ENCODE results near the gene CCSER2.

DNA sequence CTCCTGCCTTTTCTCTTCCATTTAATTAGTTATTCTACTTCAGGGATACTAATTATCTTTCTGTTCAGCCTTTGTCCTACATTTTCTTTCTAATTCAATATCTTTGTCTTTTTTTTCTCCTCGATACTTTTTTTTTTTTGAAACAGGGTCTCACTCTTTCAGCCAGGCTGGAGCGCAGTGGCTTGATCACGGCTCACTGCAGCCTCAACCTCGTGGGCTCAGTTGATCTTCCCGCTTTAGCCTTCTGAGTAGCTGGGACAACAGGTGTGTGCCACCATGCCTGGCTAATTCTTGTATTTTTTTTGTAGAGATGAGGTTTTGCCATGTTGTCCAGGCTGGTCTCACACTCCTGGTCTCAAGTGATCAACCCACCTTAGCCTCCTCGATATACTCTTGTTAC, 38.9 kb downstream of the CCSER2 start:
- TF ChIP-seq, protein P1, sequence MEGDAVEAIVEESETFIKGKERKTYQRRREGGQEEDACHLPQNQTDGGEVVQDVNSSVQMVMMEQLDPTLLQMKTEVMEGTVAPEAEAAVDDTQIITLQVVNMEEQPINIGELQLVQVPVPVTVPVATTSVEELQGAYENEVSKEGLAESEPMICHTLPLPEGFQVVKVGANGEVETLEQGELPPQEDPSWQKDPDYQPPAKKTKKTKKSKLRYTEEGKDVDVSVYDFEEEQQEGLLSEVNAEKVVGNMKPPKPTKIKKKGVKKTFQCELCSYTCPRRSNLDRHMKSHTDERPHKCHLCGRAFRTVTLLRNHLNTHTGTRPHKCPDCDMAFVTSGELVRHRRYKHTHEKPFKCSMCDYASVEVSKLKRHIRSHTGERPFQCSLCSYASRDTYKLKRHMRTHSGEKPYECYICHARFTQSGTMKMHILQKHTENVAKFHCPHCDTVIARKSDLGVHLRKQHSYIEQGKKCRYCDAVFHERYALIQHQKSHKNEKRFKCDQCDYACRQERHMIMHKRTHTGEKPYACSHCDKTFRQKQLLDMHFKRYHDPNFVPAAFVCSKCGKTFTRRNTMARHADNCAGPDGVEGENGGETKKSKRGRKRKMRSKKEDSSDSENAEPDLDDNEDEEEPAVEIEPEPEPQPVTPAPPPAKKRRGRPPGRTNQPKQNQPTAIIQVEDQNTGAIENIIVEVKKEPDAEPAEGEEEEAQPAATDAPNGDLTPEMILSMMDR (IDR thresholded peaks at IDR 0.05) = no peak
- TF ChIP-seq POLR2A (IDR thresholded peaks at IDR 0.05) = no peak
